H1 (cell line): ENCODE measurements around the gene ADSS1.

Experiments used
- CBX8 ChIP-seq: fragments of 300-800, 300-1000 bp; sonication (generic); IDR thresholded peaks from 2 replicates; pipeline ENCODE4 v1.7.1; 2016; ENCODE audit warnings: low read depth, low read length, borderline replicate concordance
- CTCF ChIP-seq, 3 experiments: IDR thresholded peaks; 1 replicate in 2 of 3; 2 replicates in 1 of 3; pipeline versions ENCODE4 v1.5.1 to v1.6.1; 2011; ENCODE audit warnings: low read length in 3 of 3, mild to moderate bottlenecking in 3 of 3, inconsistent platforms in 2 of 3, low read depth in 1 of 3, moderate library complexity in 1 of 3; ENCODE audit not compliant: insufficient read depth in 1 of 3; ENCODE audit errors: control extremely low read depth in 1 of 3

GRCh38 chr14:104779776-104780512 is 55.9 kb downstream of the ADSS1 start:
- no peak for TF ChIP-seq CTCF (IDR thresholded peaks at IDR 0.05; ENCODE audit: control extremely low read depth in 1 of 3, insufficient read depth in 1 of 3, low read depth in 1 of 3, low read length in 3 of 3)
- TF ChIP-seq CBX8: no peak
